Muscle of arm (tissue), 12 donors: Measurements from ENCODE around the gene TMEM88. TPM values are rescaled to one million over a fixed set of nuclear protein-coding genes. Genes with fewer than 3 reads are reported as not detected.

Experiments used
- polyA plus RNA-seq, 12 donors: library from polyadenylated mRNA; unstranded; fragments of 120-200 nt; gene quantifications; one replicate each; pipeline ENCODE4 v1.2.1, GENCODE V29; 2013; ENCODE audit not compliant: insufficient read length in 12 of 12

Gene TMEM88
- polyA plus RNA-seq, 12 donors, result 14.1 to 29.0 (median 20.2) TPM; not detected in 1

Other genes starting within 250 kb of the TMEM88 start
- gene FXR2, start 240.2 kb upstream of the TMEM88 start, polyA plus RNA-seq, result 10 to 100 TPM in 11 of 12 donors, not detected in 1; 30.5 to 71.8 (median 37.0) TPM
- 10 to 100 TPM in 11 of 12 donors, not detected in 1; 44.5 to 83.2 (median 68.8) TPM for gene SAT2, start 227.2 kb upstream of the TMEM88 start, polyA plus RNA-seq
- gene SHBG, start 224.9 kb upstream of the TMEM88 start, polyA plus RNA-seq, result 1 to 10 TPM in 7 of 12 donors, under 1 TPM in 3, not detected in 2; 0.60 to 2.1 (median 1.2) TPM
- gene ATP1B2, start 204.1 kb upstream of the TMEM88 start, polyA plus RNA-seq, result 10 to 100 TPM in 11 of 12 donors, not detected in 1; 15.8 to 39.9 (median 26.1) TPM
- gene TP53, start 167.6 kb upstream of the TMEM88 start, polyA plus RNA-seq, result 100 to 1,000 TPM in 1 of 12 donors, 10 to 100 TPM in 11; 32.5 to 874 (median 37.6) TPM
- gene WRAP53, start 166.6 kb upstream of the TMEM88 start, polyA plus RNA-seq, result 1 to 10 TPM in 11 of 12 donors, not detected in 1; 5.1 to 9.9 (median 7.5) TPM
- 10 to 100 TPM in 2 of 12 donors, 1 to 10 TPM in 9, not detected in 1; 3.2 to 15.0 (median 6.0) TPM for gene EFNB3, start 149.9 kb upstream of the TMEM88 start, polyA plus RNA-seq
- gene DNAH2, start 137.3 kb upstream of the TMEM88 start, polyA plus RNA-seq, result 10 to 100 TPM in 2 of 12 donors, 1 to 10 TPM in 9, not detected in 1; 2.3 to 13.6 (median 3.8) TPM
- gene KDM6B, start 20.8 kb upstream of the TMEM88 start, polyA plus RNA-seq, result 10 to 100 TPM in 11 of 12 donors, not detected in 1; 10.9 to 26.5 (median 14.6) TPM
- 10 to 100 TPM in 11 of 12 donors, not detected in 1; 34.8 to 74.9 (median 41.8) TPM for gene NAA38, start 2.5 kb downstream of the TMEM88 start, polyA plus RNA-seq
- 10 to 100 TPM in 4 of 12 donors, 1 to 10 TPM in 7, not detected in 1; 6.7 to 14.1 (median 8.7) TPM for gene CYB5D1, start 2.9 kb downstream of the TMEM88 start, polyA plus RNA-seq
- gene CHD3, start 33.7 kb downstream of the TMEM88 start, polyA plus RNA-seq, result 100 to 1,000 TPM in 2 of 12 donors, 10 to 100 TPM in 9, not detected in 1; 56.4 to 524 (median 74.2) TPM
- gene RNF227, start 61.2 kb downstream of the TMEM88 start, polyA plus RNA-seq, result 1 to 10 TPM in 10 of 12 donors, not detected in 2; 2.4 to 4.8 (median 3.0) TPM
- gene KCNAB3, start 74.8 kb downstream of the TMEM88 start, polyA plus RNA-seq, result 10 to 100 TPM in 1 of 12 donors, 1 to 10 TPM in 9, not detected in 2; 2.5 to 18.8 (median 6.0) TPM
- gene TRAPPC1, start 76.9 kb downstream of the TMEM88 start, polyA plus RNA-seq, result 10 to 100 TPM in 11 of 12 donors, not detected in 1; 76.1 to 93.9 (median 82.4) TPM
- gene CNTROB, start 77.1 kb downstream of the TMEM88 start, polyA plus RNA-seq, result 10 to 100 TPM in 11 of 12 donors, not detected in 1; 24.9 to 62.8 (median 31.2) TPM
- gene GUCY2D, start 147.5 kb downstream of the TMEM88 start, polyA plus RNA-seq, result under 1 TPM in 3 of 12 donors, not detected in 9; 0.04 to 0.15 (median 0.05) TPM
- gene ALOX15B, start 184.0 kb downstream of the TMEM88 start, polyA plus RNA-seq, result 1 to 10 TPM in 1 of 12 donors, under 1 TPM in 9, not detected in 2; 0.18 to 1.2 (median 0.28) TPM
- under 1 TPM in 3 of 12 donors, not detected in 9; 0.09 to 0.66 (median 0.49) TPM for gene ALOX12B, start 232.7 kb downstream of the TMEM88 start, polyA plus RNA-seq